Endothelial cell of umbilical vein (primary cell): Measurements from ENCODE around the gene GSTA2.

Experiments used
- EZH2 ChIP-seq: IDR thresholded peaks from 2 replicates; pipeline ENCODE4 v1.6.1; 2012; ENCODE audit warnings: borderline replicate concordance, low read depth, mild to moderate bottlenecking, moderate library complexity, low read length, inconsistent platforms; ENCODE audit not compliant: severe bottlenecking
- FOS ChIP-seq: IDR thresholded peaks from 2 replicates; pipeline ENCODE4 v1.6.1; 2011; ENCODE audit warnings: mild to moderate bottlenecking, low read length, moderate library complexity, borderline replicate concordance; ENCODE audit not compliant: insufficient read depth
- POLR2A ChIP-seq: IDR thresholded peaks from 2 replicates; pipeline ENCODE4 v1.6.1; 2012; ENCODE audit warnings: low read depth, mild to moderate bottlenecking, control low read depth, low read length
- POLR2AphosphoS5 ChIP-seq: IDR thresholded peaks from 2 replicates; pipeline ENCODE4 v1.6.1; 2012; ENCODE audit warnings: low read depth, mild to moderate bottlenecking, control low read depth, low read length, moderate library complexity; ENCODE audit not compliant: insufficient read depth
- TF ChIP-seq, protein P1 (sequence below), 2 donors: IDR thresholded peaks; 1 replicate in 1 of 2; 2 replicates in 1 of 2; pipeline ENCODE4 v1.5.1; 2011; ENCODE audit warnings: low read length in 2 of 2, mild to moderate bottlenecking in 2 of 2, moderate library complexity in 2 of 2, control low read depth in 1 of 2, inconsistent platforms in 1 of 2, low read depth in 1 of 2; ENCODE audit not compliant: insufficient read depth in 1 of 2; ENCODE audit errors: extremely low read depth in 1 of 2

DNA sequence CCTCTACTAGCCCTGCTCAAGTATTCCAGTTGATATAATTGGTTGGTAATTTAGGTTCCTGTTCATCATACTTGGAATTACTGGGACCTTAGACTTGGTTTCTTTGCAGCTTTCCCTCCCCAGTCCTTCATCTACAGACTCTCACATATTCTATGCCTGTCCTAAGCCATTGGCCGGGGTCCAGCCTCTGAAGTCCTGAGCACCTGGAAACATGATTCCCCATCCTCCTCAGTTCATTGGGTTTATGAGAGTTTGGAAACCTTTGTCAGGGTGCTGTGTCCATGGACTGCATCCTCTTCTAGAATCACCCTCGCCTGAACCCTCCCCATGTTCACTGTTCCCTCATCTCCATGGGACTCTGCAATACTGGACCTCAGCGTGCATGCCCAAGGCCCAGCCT, 8.8 kb downstream of the GSTA2 start:
- TF ChIP-seq POLR2AphosphoS5 (no peak), POLR2A (no peak), EZH2 (no peak), FOS (no peak)
- TF ChIP-seq, protein P1, sequence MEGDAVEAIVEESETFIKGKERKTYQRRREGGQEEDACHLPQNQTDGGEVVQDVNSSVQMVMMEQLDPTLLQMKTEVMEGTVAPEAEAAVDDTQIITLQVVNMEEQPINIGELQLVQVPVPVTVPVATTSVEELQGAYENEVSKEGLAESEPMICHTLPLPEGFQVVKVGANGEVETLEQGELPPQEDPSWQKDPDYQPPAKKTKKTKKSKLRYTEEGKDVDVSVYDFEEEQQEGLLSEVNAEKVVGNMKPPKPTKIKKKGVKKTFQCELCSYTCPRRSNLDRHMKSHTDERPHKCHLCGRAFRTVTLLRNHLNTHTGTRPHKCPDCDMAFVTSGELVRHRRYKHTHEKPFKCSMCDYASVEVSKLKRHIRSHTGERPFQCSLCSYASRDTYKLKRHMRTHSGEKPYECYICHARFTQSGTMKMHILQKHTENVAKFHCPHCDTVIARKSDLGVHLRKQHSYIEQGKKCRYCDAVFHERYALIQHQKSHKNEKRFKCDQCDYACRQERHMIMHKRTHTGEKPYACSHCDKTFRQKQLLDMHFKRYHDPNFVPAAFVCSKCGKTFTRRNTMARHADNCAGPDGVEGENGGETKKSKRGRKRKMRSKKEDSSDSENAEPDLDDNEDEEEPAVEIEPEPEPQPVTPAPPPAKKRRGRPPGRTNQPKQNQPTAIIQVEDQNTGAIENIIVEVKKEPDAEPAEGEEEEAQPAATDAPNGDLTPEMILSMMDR (IDR thresholded peaks at IDR 0.05; ENCODE audit: extremely low read depth in 1 of 2, insufficient read depth in 1 of 2, low read depth in 1 of 2, low read length in 2 of 2), result no peak
